Lung (tissue), 12 donors: ENCODE results near the gene CAMSAP3. TPM values are rescaled to one million over a fixed set of nuclear protein-coding genes. Genes with fewer than 3 reads are reported as not detected.

Experiments
- ATAC-seq: fragments of 200-7000 bp; cut with Tn5 transposase; one replicate; pipeline ENCODE4 v1.9.1; 2020; ENCODE audit warnings: moderate number of reproducible peaks; ENCODE audit not compliant: insufficient read depth, low FRiP score
- DNase-seq, 3 donors: peaks; one replicate each; pipeline ENCODE4 v3.0.0-alpha.2; 2013 to 2017
- H3K27ac ChIP-seq, 2 donors: one replicate each; pipeline ENCODE4 v1.5.1; 2013; ENCODE audit warnings: mild to moderate bottlenecking in 2 of 2, moderate library complexity in 2 of 2, control low read depth in 1 of 2, inconsistent platforms in 1 of 2, low read depth in 1 of 2, low read length in 1 of 2
- H3K27me3 ChIP-seq, 3 donors: one replicate each; pipeline ENCODE4 v1.5.1; 2013; ENCODE audit warnings: low read length in 2 of 3; ENCODE audit not compliant: control insufficient read depth in 3 of 3, insufficient read depth in 3 of 3
- H3K36me3 ChIP-seq, 4 donors: one replicate each; pipeline ENCODE4 v1.5.1; 2013; ENCODE audit warnings: low read length in 4 of 4, mild to moderate bottlenecking in 1 of 4, moderate library complexity in 1 of 4; ENCODE audit not compliant: control insufficient read depth in 4 of 4, insufficient read depth in 4 of 4
- H3K4me1 ChIP-seq, 5 donors: one replicate each; pipeline ENCODE4 v1.5.1; 2013; ENCODE audit warnings: low read length in 5 of 5, mild to moderate bottlenecking in 2 of 5, moderate library complexity in 1 of 5; ENCODE audit not compliant: control insufficient read depth in 5 of 5, insufficient read depth in 5 of 5
- H3K4me3 ChIP-seq: one replicate; pipeline ENCODE4 v1.5.1; 2013; ENCODE audit warnings: mild to moderate bottlenecking, control low read depth, moderate library complexity
- H3K9ac ChIP-seq, 2 donors: one replicate each; pipeline ENCODE4 v1.5.1; 2013; ENCODE audit warnings: low read length in 2 of 2, control low read depth in 1 of 2; ENCODE audit not compliant: insufficient read depth in 1 of 2
- H3K9me3 ChIP-seq, 4 donors: one replicate each; pipeline ENCODE4 v1.5.1; 2013; ENCODE audit warnings: low read length in 3 of 4, mild to moderate bottlenecking in 1 of 4, moderate library complexity in 1 of 4; ENCODE audit not compliant: control insufficient read depth in 4 of 4, insufficient read depth in 3 of 4
- CTCF ChIP-seq: IDR thresholded peaks from 2 replicates; pipeline ENCODE4 v1.5.1; 2012; ENCODE audit warnings: mild to moderate bottlenecking; ENCODE audit errors: control extremely low read depth, extremely low read depth
- WGBS, 2 donors: extraction: QIAGEN DNeasy Blood & Tissue Kit; methylation state at CpG; one replicate each; pipeline ENCODE4 v1.1.7; 2013; 5-methylcytosine and 5-hydroxymethylcytosine counted together
- polyA plus RNA-seq, 2 donors: library from polyadenylated mRNA; stranded (reverse); fragments of 200-250 nt; gene quantifications; one replicate each; pipeline ENCODE4 v1.2.1, GENCODE V29; 2013
- total RNA-seq, 2 donors: library from RNA; depleted of rRNA in 1 of 2; stranded (reverse); fragments of >200 nt in 1 of 2; gene quantifications; one replicate each; pipeline ENCODE4 v1.2.1, GENCODE V29; 2014 to 2021
- donor health status: control.
- donor health status: control.
- donor health status: Bipolar disorder and iron deficiency.
- donor health status: healthy.
- donor health status: DM: yes; HTN: yes; CAD: no.

CAMSAP3 gene
- total and polyA plus RNA-seq, 4 donors, result 9.2 to 30.4 (median 19.2) TPM

- DNase-seq (peak; percentile 12 to 49 (median 46)), ATAC-seq (no peak)
- Histone ChIP-seq H3K4me1 (peaks cover 0 to 3% (median 0%) of the 10 kb centered on the region in 5 donors), H3K27me3 (peaks cover 0 to 11% (median 8%) of the 10 kb centered on the region in 3 donors), H3K9me3 (peaks cover 0 to 1% (median 0%) of the 10 kb centered on the region in 4 donors), H3K4me3 (no peak overlapping the region), H3K27ac (no peak overlapping the region), H3K36me3 (no peaks in the 10 kb centered on the region), H3K9ac (no peak overlapping the region)
- no peak for TF ChIP-seq CTCF
- WGBS, 2 donors, result 46 to 68% methylated on average over 8 of the region's 8 CpGs
Measured at GRCh38 chr19:7590256-7590655, 5.4 kb upstream of the CAMSAP3 start.

- peak overlapping the region in 1 of 2 donors; percentile 46 for H3K27ac ChIP-seq
- peak overlapping the region; percentile 32 for H3K4me3 ChIP-seq
- H3K27me3 ChIP-seq, result peaks cover 0 to 22% (median 22%) of the 10 kb centered on the region in 3 donors
- DNase-seq, result no peak
- H3K36me3 ChIP-seq, result no peaks in the 10 kb centered on the region
- H3K4me1 ChIP-seq, result peaks cover 0 to 4% (median 0%) of the 10 kb centered on the region in 5 donors
- TF ChIP-seq CTCF, result no peak
- no peaks in the 10 kb centered on the region for H3K9me3 ChIP-seq
- H3K9ac ChIP-seq, result no peak overlapping the region
- 3 to 4% methylated on average over 31 to 70 of the region's 70 CpGs for WGBS, 2 donors
- no peak for ATAC-seq
Measured at GRCh38 chr19:7596211-7596937, 711 bp downstream of the CAMSAP3 start.

- Histone ChIP-seq H3K27me3 (peaks cover 0 to 22% (median 22%) of the 10 kb centered on the region in 3 donors), H3K9ac (no peak overlapping the region), H3K9me3 (no peaks in the 10 kb centered on the region), H3K36me3 (no peaks in the 10 kb centered on the region), H3K4me3 (no peak overlapping the region), H3K4me1 (peaks cover 0 to 7% (median 0%) of the 10 kb centered on the region in 5 donors), H3K27ac (no peak overlapping the region)
- DNase-seq, result no peak
- no peak for TF ChIP-seq CTCF
- no peak for ATAC-seq
- 70 to 73% methylated on average over 9 of the region's 9 CpGs for WGBS, 2 donors
Measured at GRCh38 chr19:7597689-7598088, 2.0 kb downstream of the CAMSAP3 start.

- ATAC-seq, result no peak
- no peak for TF ChIP-seq CTCF
- Histone ChIP-seq H3K9me3 (no peaks in the 10 kb centered on the region), H3K9ac (no peak overlapping the region), H3K4me3 (no peak overlapping the region), H3K36me3 (no peaks in the 10 kb centered on the region), H3K27ac (no peak overlapping the region), H3K4me1 (peaks cover 0 to 7% (median 0%) of the 10 kb centered on the region in 5 donors), H3K27me3 (peaks cover 0 to 22% (median 22%) of the 10 kb centered on the region in 3 donors)
- WGBS, 2 donors, result 76 to 84% methylated on average over 6 of the region's 6 CpGs
- no peak for DNase-seq
Measured at GRCh38 chr19:7598180-7598579, 2.5 kb downstream of the CAMSAP3 start.
